ENCODE data around the gene BACH2.

DNA sequence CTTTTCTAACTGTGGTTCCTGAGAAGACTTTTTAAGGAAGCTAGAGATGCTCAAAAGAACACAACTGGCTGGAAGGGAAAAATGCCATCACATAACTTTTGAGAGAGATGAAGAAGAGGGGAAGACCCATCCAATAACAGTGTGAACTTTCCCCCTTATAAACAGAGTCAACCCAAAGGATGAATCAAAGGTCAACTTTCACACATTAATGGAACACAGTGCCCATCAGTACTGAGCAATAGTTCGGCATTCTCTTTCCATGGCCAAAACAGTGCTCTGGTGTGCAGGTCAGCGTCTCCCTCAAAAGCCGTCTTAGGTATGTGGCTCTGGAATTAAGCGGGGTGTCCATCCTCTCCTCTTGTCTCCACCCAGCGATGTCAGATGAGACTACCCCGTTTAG is 272.0 kb downstream of the BACH2 start:
- TF ChIP-seq, protein P1, sequence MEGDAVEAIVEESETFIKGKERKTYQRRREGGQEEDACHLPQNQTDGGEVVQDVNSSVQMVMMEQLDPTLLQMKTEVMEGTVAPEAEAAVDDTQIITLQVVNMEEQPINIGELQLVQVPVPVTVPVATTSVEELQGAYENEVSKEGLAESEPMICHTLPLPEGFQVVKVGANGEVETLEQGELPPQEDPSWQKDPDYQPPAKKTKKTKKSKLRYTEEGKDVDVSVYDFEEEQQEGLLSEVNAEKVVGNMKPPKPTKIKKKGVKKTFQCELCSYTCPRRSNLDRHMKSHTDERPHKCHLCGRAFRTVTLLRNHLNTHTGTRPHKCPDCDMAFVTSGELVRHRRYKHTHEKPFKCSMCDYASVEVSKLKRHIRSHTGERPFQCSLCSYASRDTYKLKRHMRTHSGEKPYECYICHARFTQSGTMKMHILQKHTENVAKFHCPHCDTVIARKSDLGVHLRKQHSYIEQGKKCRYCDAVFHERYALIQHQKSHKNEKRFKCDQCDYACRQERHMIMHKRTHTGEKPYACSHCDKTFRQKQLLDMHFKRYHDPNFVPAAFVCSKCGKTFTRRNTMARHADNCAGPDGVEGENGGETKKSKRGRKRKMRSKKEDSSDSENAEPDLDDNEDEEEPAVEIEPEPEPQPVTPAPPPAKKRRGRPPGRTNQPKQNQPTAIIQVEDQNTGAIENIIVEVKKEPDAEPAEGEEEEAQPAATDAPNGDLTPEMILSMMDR (IDR thresholded peaks at IDR 0.05), result no peak
- TF ChIP-seq POLR2A (IDR thresholded peaks at IDR 0.05), result no peak
- TF ChIP-seq POLR2AphosphoS5 (IDR thresholded peaks at IDR 0.05), result no peak
- TF ChIP-seq EP300 (IDR thresholded peaks at IDR 0.05), result no peak
